Inflammatory macrophage (primary cell): ENCODE results near the gene THBD.

Source experiments
- DNase-seq, 2 donors: peaks; one replicate each; pipeline ENCODE4 v3.0.0-alpha.2; 2020 to 2022
- total RNA-seq, 18 experiments: gene quantifications; one replicate each; lab custom pipeline; 2026; ENCODE audit warnings: mixed read lengths in 6 of 18, inconsistent platforms in 2 of 18; lab: John Stamatoyannopoulos, UW

Gene THBD
- total RNA-seq, result 0.71 to 31.0 (median 5.5) reads per million in 18 experiments

DNA sequence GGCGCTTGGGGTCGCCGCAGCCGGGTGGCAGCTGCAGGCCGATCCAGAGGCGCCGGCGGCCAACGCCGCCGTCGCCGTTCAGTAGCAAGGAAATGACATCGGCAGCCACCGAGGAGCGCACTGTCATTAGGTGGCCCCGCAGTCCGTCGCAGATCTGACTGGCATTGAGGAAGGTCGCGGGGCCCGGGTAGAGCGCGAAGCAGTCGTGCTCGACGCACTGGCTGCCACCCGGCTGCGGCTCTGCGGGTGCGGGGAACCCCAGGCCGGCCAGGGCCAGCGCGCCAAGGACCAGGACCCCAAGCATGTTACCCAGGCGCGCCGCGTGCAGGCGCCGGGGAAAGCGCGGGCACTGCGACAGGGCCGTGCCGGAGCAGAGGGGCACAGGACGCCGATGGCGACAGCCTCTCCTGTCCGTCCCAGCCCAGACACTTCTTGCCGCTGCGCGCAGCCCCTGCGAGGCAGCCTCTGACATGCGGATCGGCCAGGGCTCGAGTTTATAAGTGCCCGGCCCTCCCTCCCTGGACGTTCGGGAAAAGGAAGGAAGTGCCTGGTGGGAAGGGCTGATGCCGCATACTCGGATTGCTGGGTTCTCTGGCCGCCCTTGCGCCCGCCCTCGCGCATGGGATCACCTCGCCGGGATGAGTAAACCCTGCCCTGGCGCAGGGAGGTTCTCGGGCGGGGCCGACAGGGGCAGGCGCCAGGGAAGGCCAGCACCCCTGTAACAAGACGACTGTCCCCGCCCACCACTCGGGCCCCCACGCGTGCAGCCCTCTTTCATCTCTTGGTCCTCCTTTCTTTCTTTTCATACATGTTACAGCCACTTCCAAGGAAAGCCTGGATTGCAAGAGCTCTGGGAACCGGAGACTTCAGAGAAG, at the start of gene THBD:
Gene THBD, minus strand, starts transcription at position 472 of the 875 bp plus-strand sequence. Its CDS starts 168 bp downstream, at position 304.
- DNase-seq, result peak; percentile 54 to 83

- DNase-seq, result no peak
Measured at GRCh38 chr20:23097636-23098580, 48.4 kb upstream of the THBD start.

DNA sequence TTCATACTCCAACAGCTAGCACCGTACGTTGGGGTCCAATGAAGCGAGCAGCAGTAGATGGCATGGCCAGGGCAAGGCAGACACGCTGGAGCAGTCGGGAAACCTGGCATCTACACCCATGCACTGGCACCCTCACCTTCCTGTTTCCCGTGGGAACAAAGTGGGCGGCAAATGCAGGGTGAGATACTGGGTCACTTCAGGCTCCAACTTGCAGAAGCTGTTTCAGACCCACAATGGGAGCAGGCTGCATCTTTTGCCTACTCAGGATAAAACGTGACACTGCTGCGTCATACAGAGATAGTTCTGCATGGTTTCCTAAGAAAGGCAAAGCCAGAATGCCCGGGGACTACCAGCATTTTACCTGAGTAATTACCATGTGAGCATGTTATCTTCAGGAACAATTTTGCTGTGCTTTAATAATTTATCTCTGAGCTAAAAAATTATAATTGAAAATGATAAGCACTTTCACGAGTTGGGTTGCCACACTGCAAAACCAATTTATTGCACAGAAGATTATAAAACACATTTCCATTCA, 47.6 kb upstream of the THBD start:
- DNase-seq, result peak in 1 of 2 donors; percentile 32

GRCh38 chr20:23096097-23096496, 46.6 kb upstream of the THBD start:
- DNase-seq, result no peak

GRCh38 chr20:23095499-23095898, 46.0 kb upstream of the THBD start:
- DNase-seq, result peak; percentile 35 to 47

- peak in 1 of 2 donors; percentile 27 for DNase-seq
Measured at GRCh38 chr20:23094927-23095326, 45.5 kb upstream of the THBD start.

- no peak for DNase-seq
Measured at GRCh38 chr20:23094213-23094896, 44.9 kb upstream of the THBD start.

DNA sequence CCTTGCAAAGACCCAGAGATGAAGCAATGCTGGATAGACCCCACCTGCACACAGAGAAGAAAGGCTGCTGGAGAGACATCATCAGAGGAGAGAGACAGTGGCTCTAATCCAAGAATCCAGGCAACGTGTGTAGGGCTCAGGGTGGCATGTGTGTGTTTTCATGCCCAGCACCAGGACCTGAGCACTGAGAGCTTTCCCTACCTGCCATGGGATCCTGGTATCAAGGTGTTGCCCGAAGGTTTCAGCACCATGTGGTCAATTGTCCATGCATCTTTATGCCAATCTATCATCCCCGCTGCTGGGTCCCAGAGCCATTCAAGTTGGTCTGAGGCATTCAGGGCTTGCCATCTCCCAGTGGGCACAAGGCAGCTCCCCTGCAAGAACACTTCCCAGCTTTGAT, 44.1 kb upstream of the THBD start:
- no peak for DNase-seq

- DNase-seq, result no peak
Measured at GRCh38 chr20:23092861-23093495, 43.5 kb upstream of the THBD start.

GRCh38 chr20:23092384-23092756, 42.9 kb upstream of the THBD start:
- DNase-seq, result no peak

GRCh38 chr20:23091721-23092383, 42.4 kb upstream of the THBD start:
- DNase-seq, result no peak

- DNase-seq, result no peak
Measured at GRCh38 chr20:23090878-23091277, 41.4 kb upstream of the THBD start.

- no peak for DNase-seq
Measured at GRCh38 chr20:23090147-23090546, 40.7 kb upstream of the THBD start.

DNA sequence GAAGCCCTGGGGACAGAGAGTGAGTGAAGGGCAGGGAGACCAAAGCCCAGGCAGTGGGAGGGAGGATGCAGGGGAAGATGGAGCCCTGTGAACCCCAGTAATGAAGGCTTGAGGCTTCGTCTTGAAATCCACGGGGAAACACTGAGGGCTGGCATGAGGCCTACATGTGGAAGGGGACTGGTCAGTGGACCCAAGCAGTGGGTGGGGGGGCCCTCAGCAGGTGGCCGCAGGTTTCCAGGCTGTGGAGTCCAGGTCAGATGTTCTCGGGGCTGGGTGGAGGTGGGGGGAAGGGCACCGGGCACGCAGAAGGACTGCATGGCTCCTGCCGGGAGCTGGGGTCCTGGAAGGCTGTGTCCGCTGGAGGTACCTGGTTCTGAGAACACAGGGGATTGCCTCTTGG, 39.4 kb upstream of the THBD start:
- DNase-seq, result no peak

GRCh38 chr20:23087587-23088251, 38.2 kb upstream of the THBD start:
- DNase-seq, result peak; percentile 62 to 84

- peak; percentile 41 to 57 for DNase-seq
Measured at GRCh38 chr20:23086931-23087411, 37.5 kb upstream of the THBD start.

DNA sequence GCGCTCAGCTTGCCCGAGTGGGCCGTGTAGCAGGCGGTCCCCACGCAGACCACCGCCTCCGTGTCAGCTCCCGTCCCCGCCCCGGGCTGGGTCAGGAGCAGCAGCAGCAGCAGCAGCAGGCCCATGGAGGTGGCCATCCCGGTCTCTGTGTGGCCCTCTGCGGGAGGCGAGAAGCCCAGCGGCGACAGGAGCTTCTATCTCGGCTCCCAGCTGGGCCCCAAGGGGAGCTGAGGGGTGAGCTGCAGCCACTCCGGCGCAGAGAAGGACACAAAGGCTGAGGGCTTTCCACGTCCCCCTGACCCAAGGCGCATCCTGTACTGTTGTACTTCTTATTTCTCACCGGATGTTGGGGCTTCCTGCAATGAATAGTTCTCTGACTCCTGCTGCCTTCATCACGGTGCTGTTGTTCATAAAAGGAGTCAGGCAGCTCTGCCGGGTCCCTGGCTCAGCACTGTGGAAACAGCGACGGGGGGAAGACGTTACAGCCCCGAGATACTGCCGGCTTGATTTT, 36.6 kb upstream of the THBD start, which contains the start of gene CD93:
Gene CD93, minus strand, starts transcription at position 269 of the 511 bp plus-strand sequence. Its CDS starts 132 bp downstream, at position 137.
- DNase-seq, result peak in 1 of 2 donors; percentile 26

GRCh38 chr20:23085436-23086055, 36.1 kb upstream of the THBD start:
- DNase-seq, result peak in 1 of 2 donors; percentile 34

DNA sequence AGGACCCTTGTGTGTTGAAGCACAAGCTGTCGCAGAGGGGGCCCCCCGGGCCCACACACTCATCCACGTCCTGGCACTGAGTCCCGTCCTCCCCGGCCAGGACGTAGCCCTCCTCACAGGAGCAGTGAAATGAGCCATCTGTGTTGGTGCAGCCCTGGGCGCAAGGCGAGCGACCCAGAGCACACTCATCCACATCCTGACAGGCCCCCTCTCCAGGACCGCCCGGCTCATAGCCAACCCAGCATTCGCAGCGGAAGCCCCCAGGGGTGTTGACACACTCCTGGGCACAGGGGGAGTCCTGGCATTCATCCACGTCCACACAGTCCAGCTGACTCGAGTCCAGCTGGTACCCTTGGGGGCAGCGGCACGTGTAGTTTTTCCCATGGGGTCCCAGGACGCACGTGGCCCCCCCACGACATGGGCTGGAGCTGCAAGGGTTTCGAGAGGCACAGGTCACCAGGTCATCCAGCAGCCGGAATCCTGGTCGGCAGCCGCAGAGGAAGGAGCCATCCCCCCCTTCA, 35.4 kb upstream of the THBD start:
- no peak for DNase-seq
